ENCODE results near the gene MAMDC4.

DNA sequence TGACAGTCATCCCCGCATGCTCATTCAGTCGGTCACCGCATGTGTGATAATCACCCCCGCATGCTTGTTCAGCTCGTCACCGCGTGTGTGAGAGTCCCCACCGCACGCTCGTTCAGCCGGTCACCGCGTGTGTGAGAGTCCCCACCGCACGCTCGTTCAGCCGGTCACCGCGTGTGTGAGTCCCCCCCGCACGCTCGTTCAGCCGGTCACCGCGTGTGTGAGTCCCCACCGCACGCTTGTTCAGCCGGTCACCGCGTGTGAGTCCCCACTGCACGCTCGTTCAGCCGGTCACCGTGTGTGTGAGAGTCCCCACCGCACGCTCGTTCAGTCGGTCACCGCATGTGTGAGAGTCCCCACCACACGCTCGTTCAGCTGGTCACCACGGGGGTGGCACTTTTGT is 37.7 kb downstream of the MAMDC4 start:
- TF ChIP-seq, protein P1, sequence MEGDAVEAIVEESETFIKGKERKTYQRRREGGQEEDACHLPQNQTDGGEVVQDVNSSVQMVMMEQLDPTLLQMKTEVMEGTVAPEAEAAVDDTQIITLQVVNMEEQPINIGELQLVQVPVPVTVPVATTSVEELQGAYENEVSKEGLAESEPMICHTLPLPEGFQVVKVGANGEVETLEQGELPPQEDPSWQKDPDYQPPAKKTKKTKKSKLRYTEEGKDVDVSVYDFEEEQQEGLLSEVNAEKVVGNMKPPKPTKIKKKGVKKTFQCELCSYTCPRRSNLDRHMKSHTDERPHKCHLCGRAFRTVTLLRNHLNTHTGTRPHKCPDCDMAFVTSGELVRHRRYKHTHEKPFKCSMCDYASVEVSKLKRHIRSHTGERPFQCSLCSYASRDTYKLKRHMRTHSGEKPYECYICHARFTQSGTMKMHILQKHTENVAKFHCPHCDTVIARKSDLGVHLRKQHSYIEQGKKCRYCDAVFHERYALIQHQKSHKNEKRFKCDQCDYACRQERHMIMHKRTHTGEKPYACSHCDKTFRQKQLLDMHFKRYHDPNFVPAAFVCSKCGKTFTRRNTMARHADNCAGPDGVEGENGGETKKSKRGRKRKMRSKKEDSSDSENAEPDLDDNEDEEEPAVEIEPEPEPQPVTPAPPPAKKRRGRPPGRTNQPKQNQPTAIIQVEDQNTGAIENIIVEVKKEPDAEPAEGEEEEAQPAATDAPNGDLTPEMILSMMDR (IDR thresholded peaks at IDR 0.05; ENCODE audit: poor library complexity), result no peak
- TF ChIP-seq EZH2phosphoT487 (IDR thresholded peaks at IDR 0.05; ENCODE audit: low read depth, severe bottlenecking, unreplicated experiment) (no peak), EZH2 (IDR thresholded peaks at IDR 0.05; ENCODE audit: borderline replicate concordance) (no peak)
